Measurements from ENCODE around the gene TSHZ1.
A peak's percentile ranks its signal among the peaks of the same experiment; 100 is the strongest.

TSHZ1 gene

GRCh38 chr18:75304678-75305557 lies 94.3 kb downstream of the TSHZ1 start:
- H3K4me3 ChIP-seq (ENCODE audit: low read depth, low read length), result no peak overlapping the region
- no peak for DNase-seq
- H3K36me3 ChIP-seq, result no peaks in the 10 kb centered on the region
- H3K27ac ChIP-seq, result no peak overlapping the region
- H3K9me3 ChIP-seq (ENCODE audit: severe bottlenecking), result peaks cover 3% of the 10 kb centered on the region
- no peak for TF ChIP-seq CTCF (IDR thresholded peaks at IDR 0.05; ENCODE audit: low read depth, low read length)
- H3K27me3 ChIP-seq (ENCODE audit: insufficient read depth, low read depth, severe bottlenecking), result no peaks in the 10 kb centered on the region

- no peak for TF ChIP-seq CTCF (IDR thresholded peaks at IDR 0.05; ENCODE audit: low read depth, low read length)
- H3K27ac ChIP-seq, result no peak overlapping the region
- no peaks in the 10 kb centered on the region for H3K27me3 ChIP-seq (ENCODE audit: insufficient read depth, low read depth, severe bottlenecking)
- H3K4me3 ChIP-seq (ENCODE audit: low read depth, low read length), result no peak overlapping the region
- no peak for DNase-seq
- peaks cover 3% of the 10 kb centered on the region for H3K9me3 ChIP-seq (ENCODE audit: severe bottlenecking)
- no peaks in the 10 kb centered on the region for H3K36me3 ChIP-seq
Observed at GRCh38 chr18:75305984-75306383, 95.4 kb downstream of the TSHZ1 start.

DNA sequence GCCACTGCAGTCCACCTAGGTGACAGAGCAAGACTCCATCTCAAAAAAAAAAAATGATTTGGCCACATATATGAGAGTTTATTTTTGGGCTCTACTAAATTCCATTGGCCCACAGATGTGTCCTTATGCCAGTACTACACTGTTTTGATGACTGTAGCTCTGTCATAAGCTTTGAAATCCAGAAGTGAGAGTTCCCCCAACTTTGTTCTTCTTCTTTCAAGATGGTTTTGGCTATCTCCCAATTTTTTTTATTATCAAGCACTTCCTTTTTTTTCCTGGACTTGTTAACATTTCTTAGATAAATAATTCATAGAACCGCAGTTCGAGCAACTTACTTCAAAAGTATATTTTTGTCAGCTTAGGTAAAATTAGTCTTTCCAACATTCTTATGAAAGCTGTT lies 96.9 kb downstream of the TSHZ1 start:
- TF ChIP-seq CTCF (IDR thresholded peaks at IDR 0.05; ENCODE audit: low read depth, low read length), result no peak

GRCh38 chr18:75309564-75309963 lies 99.0 kb downstream of the TSHZ1 start:
- Histone ChIP-seq H3K27ac (no peak overlapping the region), H3K27me3 (ENCODE audit: insufficient read depth, low read depth, severe bottlenecking) (no peaks in the 10 kb centered on the region)

More for the DNA sequence above, 96.9 kb downstream of the TSHZ1 start:
- H3K4me3 ChIP-seq (ENCODE audit: low read depth, low read length), result no peak overlapping the region
- no peaks in the 10 kb centered on the region for H3K27me3 ChIP-seq (ENCODE audit: insufficient read depth, low read depth, severe bottlenecking)
- H3K27ac ChIP-seq, result no peak overlapping the region
- peaks cover 3% of the 10 kb centered on the region for H3K9me3 ChIP-seq (ENCODE audit: severe bottlenecking)
- no peak for DNase-seq
- H3K36me3 ChIP-seq, result no peaks in the 10 kb centered on the region

GRCh38 chr18:75314117-75314516 lies 103.5 kb downstream of the TSHZ1 start:
- H3K4me3 ChIP-seq (ENCODE audit: low read depth, low read length), result no peak overlapping the region
- peak; percentile 43 for DNase-seq
- H3K27ac ChIP-seq, result no peak overlapping the region
- no peaks in the 10 kb centered on the region for H3K9me3 ChIP-seq (ENCODE audit: severe bottlenecking)
- no peaks in the 10 kb centered on the region for H3K36me3 ChIP-seq
- no peaks in the 10 kb centered on the region for H3K27me3 ChIP-seq (ENCODE audit: insufficient read depth, low read depth, severe bottlenecking)
- TF ChIP-seq CTCF (IDR thresholded peaks at IDR 0.05; ENCODE audit: low read depth, low read length), result peak; percentile 65

More at GRCh38 chr18:75309564-75309963, 99.0 kb downstream of the TSHZ1 start:
- DNase-seq, result no peak
- H3K9me3 ChIP-seq (ENCODE audit: severe bottlenecking), result no peaks in the 10 kb centered on the region
- H3K4me3 ChIP-seq (ENCODE audit: low read depth, low read length), result no peak overlapping the region
- TF ChIP-seq CTCF (IDR thresholded peaks at IDR 0.05; ENCODE audit: low read depth, low read length), result peak; percentile 29; the same call in 1 of the 2 replicates
- no peaks in the 10 kb centered on the region for H3K36me3 ChIP-seq

Measured in WERI-Rb-1 (cell line).